HL-60/S4 (cell line): ENCODE data around the gene ING4.

Source experiments
- in situ Hi-C: fragments of 300-500 bp; cut with MboI; formaldehyde crosslinking; loops from 2 replicates; pipeline ENCODE4 v1.14.3; 2022; ENCODE audit warnings: low sequenced_read_pairs

Gene ING4

DNA sequence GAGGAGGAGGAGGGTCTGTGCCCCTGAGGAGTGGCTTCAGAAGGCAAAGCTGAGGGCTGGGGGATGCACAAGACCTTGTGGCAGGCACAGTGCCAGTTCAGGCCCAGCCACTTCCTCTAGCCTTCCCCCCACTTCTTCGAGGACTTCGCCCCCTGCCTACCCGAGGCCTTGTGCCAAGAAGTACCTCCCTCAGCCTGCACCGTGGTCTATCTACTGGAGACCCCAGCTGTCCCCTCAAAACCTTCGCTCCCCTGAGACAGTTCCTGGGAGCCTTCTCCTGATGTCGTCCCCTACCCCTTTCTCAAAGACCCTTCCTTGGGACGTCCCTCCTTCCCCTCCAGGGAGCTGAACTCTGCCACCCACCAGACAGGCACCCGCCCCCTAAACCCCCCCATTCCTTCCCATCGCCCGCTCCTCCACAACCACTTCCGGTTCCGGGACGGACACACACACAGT lies 25.7 kb upstream of the ING4 start:
- in situ Hi-C loops, result no loop called here

DNA sequence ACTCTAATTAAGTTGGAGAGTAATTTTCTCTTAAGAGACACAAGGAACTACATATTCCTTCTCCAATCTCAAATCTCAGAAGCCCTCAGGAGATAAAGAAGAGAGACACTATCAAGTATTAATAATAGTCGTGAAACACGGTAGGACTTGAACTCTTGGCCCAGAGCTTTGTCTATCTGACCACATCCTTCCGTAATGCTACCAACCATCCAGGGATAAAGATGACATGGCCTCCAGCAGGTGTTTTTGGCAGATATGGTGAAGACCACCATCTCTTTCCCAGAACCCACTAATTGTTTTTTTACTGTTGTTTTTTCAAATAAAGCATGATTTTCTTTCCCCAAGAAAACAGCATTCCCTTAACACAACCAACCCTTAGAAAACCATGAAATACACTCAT lies 22.9 kb upstream of the ING4 start:
- in situ Hi-C loops, result no loop called here

DNA sequence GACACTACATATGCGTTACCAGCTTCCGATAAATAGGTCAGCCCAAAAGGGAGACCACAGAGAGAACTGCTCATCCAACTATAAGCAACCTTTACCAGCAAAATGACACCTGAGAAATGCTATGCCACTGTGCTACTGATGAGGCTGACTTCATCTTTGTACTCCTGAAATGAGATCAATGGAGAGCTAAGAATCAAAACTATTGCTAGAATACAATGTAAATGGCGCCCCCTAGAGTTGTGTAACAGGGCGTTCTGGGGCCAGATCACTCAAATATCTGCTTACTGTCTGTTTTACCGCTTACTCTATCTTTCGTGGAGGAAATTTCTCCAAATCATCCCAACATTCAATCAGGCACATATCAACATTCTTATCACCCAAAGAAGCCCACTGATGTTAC lies 21.7 kb upstream of the ING4 start:
- in situ Hi-C loops, result no loop called here

DNA sequence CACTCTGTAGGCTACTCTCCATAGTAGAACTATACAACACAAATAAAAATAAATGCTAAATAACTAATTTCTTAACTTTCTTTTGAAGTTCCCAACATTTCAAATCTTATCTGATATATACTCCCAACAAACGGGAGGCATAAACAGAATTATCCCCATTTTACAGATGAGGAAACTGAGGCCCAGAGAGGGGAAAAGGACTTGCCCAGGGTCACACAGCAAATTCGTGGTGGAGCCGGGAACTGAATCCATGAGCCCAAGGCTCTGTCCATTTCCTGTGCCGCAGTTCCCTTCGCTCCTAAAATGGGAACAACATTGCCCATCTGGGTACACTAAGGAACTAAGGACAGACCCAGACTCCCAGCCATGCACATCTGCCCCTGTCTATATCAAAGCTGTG lies 14.0 kb upstream of the ING4 start:
- in situ Hi-C loops, result no loop called here

DNA sequence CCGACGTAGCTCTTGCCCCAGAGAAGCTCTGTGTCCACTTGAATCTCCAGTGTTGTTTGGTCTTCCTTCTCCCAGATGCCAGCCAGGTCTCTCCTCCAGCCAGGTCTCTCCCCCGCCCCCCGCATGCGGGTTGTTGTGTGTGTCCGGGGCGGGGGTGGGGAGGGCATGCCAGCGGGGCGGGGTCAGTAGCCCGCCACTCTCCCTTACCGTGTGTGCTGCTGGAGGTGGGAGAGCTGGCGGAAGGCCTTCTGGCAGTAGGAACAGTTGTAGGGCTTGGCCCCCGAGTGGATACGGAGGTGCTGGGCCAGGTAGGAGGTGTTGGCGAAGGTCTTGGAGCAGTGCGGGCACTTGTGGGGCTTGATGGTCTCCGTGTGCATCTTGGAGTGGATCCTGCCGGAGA lies 9.2 kb upstream of the ING4 start:
- in situ Hi-C loops, result no loop called here

DNA sequence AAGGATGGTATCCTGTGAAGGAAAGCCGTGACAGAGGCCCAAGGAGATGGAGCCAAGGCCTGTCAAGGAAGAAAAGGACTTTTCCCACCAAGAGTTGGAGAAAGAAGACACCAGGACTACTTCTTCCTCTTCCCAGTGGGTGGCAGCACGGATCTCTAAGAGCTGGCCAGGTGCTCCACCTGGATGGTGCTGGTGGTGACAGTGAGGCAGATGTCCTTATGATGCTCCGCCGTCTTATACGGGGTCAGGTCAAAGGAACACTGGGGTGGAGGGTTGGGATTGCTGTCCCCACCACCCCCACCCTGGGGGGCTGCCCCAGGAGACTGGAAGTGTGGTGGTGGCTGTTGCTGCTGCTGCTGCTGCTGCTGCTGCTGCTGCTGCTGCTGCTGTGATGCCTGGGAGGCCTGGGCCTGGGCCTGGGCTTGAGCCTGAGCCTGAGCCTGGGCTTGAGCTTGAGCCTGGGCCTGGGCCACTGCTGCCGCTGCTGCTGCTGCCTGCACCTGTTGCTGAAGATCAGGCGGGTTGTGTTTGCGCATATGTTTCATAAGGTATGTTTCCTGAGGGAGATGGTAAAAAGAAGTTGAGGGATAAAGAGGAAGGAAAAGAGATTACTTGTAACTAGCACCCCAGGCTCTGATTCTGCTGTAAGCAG lies 4.8 kb upstream of the ING4 start:
- in situ Hi-C loops, result no loop called here

DNA sequence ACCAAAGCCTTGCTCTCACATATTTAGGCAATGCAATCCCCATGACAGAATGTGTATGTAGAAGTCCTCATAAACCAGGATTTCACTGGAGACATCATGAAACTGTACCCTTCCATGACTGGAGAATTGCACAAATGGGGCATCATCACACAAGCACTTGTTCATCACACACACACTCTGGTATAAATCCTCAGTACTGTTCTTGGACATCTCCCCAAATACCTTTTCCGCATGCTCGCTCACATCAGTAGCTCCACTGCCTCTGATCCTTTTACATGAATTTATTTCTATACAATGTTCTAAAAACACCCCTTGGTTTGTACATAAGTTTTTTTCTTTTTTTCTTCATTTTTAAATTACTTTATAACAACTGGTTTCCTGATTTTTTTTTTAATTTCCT lies 3.3 kb upstream of the ING4 start:
- in situ Hi-C loops, result no loop called here

DNA sequence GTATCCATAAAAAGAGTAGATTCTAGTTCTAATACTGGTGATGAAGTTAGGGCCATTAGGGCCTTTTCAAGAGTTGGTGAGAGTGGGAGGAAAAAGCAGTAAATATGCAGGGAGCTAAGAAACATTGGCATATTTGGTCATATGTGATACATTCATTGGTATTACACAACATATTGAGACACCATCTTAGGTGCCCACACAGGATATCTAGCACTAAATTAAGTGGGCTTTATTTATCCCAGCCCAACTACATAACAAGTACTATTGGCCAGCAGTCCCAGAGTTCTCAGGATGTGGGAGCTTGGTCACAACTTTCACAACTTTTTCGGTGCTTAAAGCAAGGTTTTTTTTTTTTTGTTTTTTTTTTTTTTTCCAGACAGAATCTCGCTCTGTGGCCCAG lies 2.0 kb upstream of the ING4 start:
- in situ Hi-C loops, result no loop called here

DNA sequence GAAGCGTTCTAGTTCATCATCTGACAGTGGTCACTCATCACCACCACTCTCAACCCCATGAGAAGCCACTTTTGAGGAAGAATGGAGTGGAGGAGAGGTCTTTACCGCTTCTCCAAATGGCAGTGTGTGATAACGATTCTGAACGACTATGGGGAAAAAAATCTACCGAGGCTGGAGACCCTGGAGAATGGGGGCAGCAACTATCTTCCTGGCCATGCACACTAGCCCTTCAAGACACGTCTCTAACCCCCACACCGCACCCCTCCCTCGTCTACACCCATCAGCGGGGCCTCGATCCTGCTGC lies 365 bp downstream of the ING4 start:
- in situ Hi-C loops, result no loop called here

DNA sequence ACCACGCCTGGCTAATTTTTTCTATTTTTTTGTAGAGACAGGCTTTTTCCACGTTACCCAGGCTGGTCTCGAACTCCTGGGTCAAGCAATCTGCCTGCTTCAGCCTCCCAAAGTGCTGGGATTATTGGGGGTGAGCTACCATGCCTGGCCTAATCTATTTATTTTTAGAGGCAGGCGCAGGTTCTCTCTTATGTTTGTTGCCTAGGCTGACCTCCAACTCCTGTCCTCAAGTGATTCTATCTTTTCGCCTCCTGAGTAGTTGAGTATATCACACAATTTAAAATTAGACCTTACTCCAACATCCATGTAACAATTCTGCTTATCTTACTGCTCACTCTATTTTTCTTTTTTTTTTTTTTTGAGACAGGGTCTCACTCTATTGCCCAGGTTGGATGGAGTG lies 8.9 kb downstream of the ING4 start:
- in situ Hi-C loops, result no loop called here

DNA sequence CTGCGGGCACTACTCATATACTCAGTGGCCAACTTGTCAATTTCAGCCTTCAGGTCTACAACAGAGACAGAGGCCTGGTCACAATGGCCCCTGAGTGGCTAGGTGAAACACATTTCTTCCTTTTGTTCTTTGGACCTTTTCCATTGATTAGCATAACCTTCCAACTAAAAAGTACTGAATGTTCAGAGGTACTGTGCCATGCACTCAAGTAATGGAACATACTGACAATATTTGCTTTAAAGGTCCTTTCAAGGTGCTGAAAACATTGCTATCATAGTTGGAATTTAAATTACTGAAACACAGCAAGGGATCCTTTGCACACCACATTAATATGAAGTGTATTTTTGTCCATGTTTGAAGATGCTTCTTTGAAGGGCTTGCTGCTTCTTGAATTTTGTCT lies 9.6 kb downstream of the ING4 start:
- in situ Hi-C loops, result no loop called here

DNA sequence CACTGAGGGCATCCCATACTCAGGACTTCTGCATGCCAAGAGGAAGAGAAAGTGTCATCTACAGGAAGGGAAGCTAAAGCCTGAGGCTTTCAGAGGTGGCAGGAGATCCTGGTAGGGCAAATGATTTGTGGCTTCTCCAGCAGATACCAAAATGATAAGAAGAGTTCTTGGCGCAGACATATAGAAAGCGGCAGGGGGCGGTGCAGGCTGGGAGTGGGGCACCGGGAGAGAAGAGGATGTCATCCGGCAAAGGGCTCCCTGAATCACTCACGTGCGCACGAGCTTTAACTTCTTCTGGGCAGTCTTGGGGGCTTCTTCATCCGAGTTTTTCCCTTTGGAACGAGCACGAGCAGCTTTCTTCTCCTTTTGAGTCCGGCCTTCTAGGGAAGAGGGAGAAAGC lies 10.5 kb downstream of the ING4 start:
- in situ Hi-C loops, result no loop called here

DNA sequence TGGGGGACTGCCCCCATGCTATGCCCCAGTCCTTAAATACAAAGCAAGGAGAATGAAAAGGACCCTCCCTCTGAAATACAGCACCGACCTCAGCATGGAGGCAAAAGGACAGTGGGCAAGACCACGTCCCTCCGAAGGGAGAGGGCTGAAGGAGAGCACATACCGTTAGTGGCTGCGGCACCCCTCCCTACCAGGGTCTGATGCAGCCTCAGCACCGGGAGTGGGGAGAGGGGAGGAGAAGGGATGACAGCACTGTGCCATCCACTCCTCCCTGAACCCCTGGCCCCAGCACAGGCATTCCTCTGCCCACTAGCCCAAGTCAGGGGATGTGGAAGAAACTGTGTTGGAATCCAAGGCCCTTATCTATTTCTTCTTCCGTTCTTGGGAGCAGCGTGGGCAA lies 12.1 kb downstream of the ING4 start:
- in situ Hi-C loops, result no loop called here

DNA sequence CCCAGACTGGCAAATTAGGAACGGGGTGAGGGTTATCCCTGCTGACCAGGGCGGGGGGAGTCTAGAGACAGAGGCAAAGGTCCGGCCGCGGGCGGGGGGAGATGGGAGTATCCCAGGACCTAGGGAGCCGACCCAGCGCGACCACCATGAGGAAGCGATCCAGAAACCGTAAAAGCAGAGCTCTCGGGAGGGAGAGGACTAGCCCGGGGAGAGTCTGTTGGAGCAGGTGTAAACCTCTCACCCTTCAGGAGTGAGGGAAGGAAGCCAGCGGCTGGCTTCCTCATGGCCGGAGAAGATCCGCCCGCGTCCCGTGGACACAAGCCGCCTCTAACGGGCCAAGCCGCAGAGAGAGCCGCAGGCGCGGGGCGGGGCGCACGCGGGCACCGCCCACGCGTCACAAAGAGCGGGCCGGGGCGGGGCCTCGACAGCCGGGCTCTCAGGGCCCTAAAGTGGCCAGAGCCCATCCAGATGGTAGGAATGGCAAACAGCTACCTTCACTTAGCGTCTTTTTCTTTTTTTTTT lies 15.8 kb downstream of the ING4 start, which contains the start of gene ACRBP:
Gene ACRBP, minus strand, starts transcription at position 350 of the 522 bp plus-strand sequence. Its CDS starts 66 bp downstream, at position 284.
- in situ Hi-C loops, result no loop called here

DNA sequence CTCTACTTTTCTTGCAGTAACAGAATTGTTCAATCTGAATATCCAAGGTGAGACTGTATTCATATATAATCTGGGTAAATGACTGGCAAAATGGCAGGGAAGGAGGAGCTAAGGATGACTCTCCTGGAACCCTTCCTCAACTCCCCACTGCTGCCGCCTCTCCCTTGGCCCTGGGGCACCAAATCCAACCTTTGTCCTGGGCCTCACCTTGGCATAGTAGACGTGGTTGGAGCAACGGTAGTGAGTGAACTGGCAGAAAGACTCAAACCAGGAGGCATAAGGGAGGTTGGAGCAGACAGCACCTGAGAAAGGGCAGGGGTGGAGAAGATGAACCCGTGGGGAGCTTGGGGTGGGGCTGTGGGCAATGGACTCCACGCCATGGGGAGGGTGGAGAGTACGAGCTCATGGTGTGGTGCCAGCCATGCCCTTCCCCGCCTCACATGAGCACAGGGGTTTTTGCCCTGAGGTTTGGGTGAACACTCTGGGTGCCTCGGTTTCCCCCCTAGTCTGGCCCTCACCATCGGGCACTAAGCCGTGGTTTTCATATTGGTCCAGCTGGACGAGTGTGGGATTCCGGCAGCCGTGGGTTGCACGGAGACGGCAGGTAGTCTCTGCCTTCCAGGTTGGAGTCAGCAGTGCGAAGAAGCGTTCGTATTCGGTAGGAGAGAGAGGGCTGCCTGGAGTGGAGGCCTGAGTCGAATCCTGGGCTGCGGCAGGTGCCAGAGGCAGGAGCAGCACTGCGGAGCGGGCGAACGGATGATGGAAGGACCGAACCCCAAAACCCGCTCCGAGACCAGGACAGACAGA lies 16.4 kb downstream of the ING4 start:
- in situ Hi-C loops, result no loop called here

DNA sequence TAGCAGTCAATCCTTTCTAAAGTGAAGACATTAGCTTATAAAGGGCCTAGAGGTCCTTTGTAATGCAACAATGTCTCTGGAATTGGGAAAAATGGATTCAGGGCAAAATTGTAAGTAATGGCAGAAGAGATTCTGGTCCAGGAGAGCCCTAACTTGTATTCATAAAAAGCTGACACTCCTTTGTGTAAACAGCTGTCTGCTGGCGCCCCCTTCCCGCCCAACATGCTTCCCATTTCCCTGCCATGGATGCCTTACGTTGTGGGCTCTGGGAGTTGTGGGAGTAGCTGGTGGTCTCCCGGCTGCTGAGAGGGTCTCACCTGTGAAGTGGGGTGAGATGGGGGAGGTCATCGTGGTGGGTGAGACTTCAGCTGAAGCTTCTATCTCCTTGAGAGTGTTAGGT lies 18.0 kb downstream of the ING4 start:
- in situ Hi-C loops, result no loop called here

DNA sequence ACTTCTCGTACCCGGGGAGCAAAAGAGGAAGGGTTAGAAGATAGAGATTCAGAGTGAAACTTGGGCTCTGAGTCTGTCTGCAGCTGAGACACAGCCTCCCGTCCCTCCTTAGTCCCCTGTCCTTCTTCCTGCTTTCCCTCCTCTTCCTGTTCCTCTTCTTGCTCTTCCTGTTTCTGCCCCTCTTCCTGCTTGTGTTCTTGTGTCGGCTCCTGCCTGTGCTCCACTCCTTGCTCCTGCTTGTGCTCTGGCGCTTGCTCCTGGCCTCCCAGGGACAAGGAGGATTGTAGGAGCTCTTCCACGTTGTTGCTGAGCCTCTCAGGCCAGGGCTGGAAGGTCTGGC lies 18.7 kb downstream of the ING4 start:
- in situ Hi-C loops, result no loop called here

DNA sequence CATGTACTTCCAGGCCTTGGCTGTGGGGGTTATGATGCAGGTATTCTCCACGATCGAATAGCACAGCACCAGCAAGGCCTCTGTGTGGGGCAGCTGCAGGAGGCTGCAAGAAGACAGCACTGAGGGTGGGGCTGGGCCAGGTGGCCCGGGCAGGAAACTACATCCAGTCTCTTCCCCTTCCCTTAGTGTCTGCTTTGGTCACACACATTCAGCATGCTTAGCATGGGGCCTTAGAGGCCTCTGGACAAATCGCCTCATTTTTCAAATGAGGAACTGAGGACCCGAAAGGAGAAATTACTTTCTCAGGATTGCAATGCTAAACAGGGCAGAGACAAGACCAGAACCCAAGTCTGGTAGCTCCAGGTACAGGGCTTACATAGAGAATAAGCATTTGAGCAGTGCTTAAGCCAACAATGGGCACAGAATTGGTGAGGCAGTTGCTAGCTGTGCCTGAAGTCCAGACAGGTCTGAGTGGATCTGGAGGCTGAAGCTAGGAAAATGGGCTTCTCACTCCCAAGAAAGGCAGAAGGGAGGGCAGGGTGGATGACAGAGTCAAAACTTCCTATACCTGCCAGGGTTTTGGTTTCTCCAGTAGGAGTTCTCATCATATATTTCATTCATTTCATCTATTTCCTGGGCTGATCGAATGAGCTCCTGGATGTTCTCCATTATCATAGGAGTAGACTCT lies 19.2 kb downstream of the ING4 start:
- in situ Hi-C loops, result no loop called here

DNA sequence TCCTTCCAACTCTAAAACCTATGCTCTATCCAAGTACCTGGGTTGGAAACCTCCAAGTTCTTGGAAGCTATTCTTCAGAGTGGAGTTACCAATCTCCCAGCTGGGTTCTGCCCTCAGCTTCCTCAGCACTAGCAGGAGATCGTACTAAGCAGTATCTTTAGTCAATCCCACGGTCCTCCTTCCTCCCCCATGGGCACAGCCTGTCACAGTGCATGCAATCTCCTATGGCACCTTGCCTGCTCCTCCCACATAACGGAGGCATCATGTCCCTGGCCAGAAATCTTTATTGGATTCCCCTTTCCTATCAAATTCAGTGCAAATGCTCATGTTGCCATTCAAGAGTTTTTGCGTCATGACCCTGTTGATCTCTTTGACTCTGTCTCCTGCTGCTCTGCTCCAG lies 21.8 kb downstream of the ING4 start:
- in situ Hi-C loops, result no loop called here

DNA sequence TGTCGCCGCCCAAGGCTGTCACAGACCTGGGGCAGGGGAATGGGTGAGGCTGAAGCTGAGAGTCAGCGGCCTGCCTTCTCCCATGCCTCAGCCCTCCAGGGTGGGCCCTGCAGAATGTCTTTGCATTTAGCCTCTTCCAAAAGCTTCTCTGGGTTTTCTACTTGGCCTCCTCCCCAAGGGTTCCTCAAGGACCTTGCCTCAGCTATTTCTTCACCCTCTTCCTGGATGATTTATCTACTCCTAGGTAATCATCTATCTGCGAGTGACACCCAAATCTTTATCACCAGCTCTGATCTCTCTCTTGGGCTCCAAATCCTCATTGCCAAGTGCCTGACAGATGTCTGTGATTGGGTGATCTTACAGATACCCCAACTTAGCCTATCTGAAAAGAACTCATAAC lies 22.4 kb downstream of the ING4 start:
- in situ Hi-C loops, result no loop called here

DNA sequence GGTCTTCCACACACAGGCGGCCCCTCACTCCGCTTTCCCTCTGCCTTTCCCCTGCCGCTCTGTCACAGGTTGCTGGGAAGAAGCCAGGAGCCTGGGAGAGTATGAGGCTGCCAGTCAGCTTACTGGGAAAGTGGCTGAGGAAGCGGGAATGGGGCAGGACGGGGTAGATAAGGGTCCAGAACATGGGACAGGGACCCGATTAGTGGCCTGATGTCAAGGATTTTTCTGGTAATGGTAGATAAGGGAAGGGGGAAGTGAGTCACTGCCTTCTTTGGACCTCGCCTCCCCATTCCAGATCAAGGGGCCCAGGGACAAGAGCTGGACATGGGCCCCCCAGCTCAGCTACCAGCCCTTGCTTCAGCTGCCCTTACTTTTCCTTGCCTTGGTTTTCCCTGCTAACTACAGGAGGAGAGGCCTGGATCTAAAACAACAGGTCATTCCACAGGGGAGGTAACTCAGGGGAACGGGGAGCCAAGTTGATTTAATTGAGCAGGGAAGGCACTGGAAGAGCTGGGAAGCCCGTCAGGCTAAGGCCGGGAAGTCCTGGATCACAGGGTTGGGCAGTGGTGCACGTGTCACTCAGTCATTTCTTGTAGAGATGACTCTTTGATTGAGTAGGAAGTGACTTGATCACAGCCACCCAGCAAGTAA lies 23.6 kb downstream of the ING4 start:
- in situ Hi-C loops, result no loop called here

DNA sequence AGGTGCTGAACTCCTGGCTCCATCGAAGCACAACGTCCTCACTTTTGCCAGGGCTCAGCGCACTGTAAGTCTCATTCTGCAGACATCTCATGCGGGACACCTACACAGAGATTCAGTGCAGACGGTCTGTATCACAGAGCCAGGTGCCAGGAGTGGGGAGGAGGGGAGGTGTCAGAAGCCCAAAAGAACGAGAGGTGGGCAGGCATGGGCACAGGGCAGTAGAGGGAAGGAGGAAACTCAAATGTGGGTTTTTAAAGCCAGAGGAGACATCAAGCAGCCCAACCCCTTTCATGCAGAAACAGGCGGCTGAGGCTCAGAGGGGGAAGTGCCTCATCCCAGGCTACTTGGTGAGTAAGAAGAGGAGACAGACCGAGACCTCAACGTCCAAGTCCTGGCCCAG lies 24.6 kb downstream of the ING4 start:
- in situ Hi-C loops, result no loop called here
